SK-N-SH treated with all-trans-retinoic acid at 6 μM for 48 hours (cell line): ENCODE results near the gene SULT1B1.

ENCODE experiments used
- ARNTL ChIP-seq: fragments of 450-650 bp; formaldehyde crosslinking; IDR thresholded peaks from 2 replicates; pipeline ENCODE4 v1.5.0; 2020; ENCODE audit warnings: low read depth, mild to moderate bottlenecking, moderate library complexity, borderline replicate concordance
- BACH2 ChIP-seq: fragments of 250-450 bp; sonication (Bioruptor Pico); IDR thresholded peaks from 2 replicates; pipeline ENCODE4 v1.9.0; 2021; ENCODE audit warnings: mild to moderate bottlenecking, borderline replicate concordance
- ZC3H10 ChIP-seq: fragments of 250-450 bp; sonication (Bioruptor Pico); IDR thresholded peaks from 2 replicates; pipeline ENCODE4 v1.5.1; 2021; ENCODE audit warnings: mild to moderate bottlenecking, moderate library complexity
- ZFP3 ChIP-seq: fragments of 250-450 bp; sonication (Bioruptor Pico); IDR thresholded peaks from 2 replicates; pipeline ENCODE4 v1.5.0; 2020; ENCODE audit warnings: mild to moderate bottlenecking, moderate library complexity
- ZFP30 ChIP-seq: fragments of 450-650 bp; formaldehyde crosslinking; IDR thresholded peaks from 2 replicates; pipeline ENCODE4 v1.5.0; 2022; ENCODE audit warnings: mild to moderate bottlenecking, moderate library complexity
- ZNF8 ChIP-seq: fragments of 450-650 bp; formaldehyde crosslinking; IDR thresholded peaks from 2 replicates; pipeline ENCODE4 v1.5.0; 2020; ENCODE audit warnings: mild to moderate bottlenecking, moderate library complexity

DNA sequence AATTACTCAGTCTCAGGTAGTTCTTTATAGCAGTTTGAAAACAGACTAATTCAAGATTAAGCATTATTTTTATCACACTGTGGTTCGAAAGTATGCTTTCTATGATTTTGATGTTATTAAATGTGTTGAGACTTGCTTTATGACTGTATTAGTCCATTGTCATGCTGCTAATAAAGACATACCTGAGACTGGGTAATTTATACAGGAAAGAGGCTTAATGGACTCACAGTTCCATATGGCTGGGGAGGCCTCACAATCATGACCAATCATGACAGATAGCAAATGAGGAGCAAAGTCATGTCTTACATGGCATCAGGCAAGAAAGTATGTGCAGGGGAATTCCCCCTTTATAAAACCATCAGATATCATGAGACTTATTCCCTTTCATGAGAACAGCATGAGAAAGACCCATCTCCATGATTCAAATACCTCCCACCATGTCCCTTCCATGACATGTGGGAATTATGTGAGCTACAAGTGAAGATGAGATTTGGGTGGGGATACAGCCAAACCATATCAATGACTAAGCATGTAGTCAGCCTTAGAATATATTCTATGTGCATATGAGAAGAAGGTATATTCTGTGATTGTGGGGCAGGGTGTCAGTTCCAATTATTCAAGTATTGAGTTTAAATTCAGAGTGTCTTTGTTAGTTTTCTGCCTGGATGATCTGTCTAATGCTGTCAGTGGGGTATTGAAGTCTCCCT, 62.7 kb downstream of the SULT1B1 start:
- TF ChIP-seq ZFP30 (CRISPR knock-in tag) (no peak), ZC3H10 (CRISPR knock-in tag) (no peak), ZNF8 (CRISPR knock-in tag) (no peak), ARNTL (no peak), BACH2 (CRISPR knock-in tag) (no peak), ZFP3 (no peak)
